RWPE2 (cell line): Measurements from ENCODE around the gene ASH1L.
"Not testable (repeated sequence)": the region's sequence is repeated elsewhere in the genome, so short reads cannot be mapped to it uniquely, and the experiment has no call there.

Source experiments
- ATAC-seq: fragments of 200-7000 bp; cut with Tn5 transposase; 3 replicates; pipeline ENCODE4 v1.9.1; 2021; ENCODE audit warnings: low read depth
- DNase-seq: peaks from one replicate; pipeline ENCODE4 v3.0.0-alpha.2; 2020; ENCODE audit warnings: low spot score
- H3K27ac ChIP-seq: fragments of 450-650 bp; 2 replicates; pipeline ENCODE4 v1.5.1; 2017; ENCODE audit warnings: mild to moderate bottlenecking; ENCODE audit not compliant: poor library complexity, severe bottlenecking
- H3K27me3 ChIP-seq: fragments of 250-450 bp; sonication (Bioruptor Pico); 2 replicates; pipeline ENCODE4 v1.5.1; 2021; ENCODE audit warnings: mild to moderate bottlenecking, moderate library complexity; ENCODE audit not compliant: insufficient read depth, poor library complexity, severe bottlenecking
- H3K36me3 ChIP-seq: fragments of 250-450 bp; sonication (Bioruptor Pico); 2 replicates; pipeline ENCODE4 v1.5.1; 2020; ENCODE audit warnings: low read depth, mild to moderate bottlenecking, moderate library complexity
- H3K4me1 ChIP-seq: fragments of 250-450 bp; sonication (Bioruptor Pico); 2 replicates; pipeline ENCODE4 v1.5.1; 2021; ENCODE audit warnings: mild to moderate bottlenecking, moderate library complexity; ENCODE audit not compliant: insufficient read depth, poor library complexity, severe bottlenecking
- H3K4me3 ChIP-seq: fragments of 250-450 bp; sonication (Bioruptor Pico); 2 replicates; pipeline ENCODE4 v1.5.1; 2021; ENCODE audit warnings: mild to moderate bottlenecking, moderate library complexity; ENCODE audit not compliant: severe bottlenecking
- H3K9me3 ChIP-seq: fragments of 250-450 bp; sonication (Bioruptor Pico); 2 replicates; pipeline ENCODE4 v1.5.1; 2021; ENCODE audit warnings: mild to moderate bottlenecking, moderate library complexity; ENCODE audit not compliant: severe bottlenecking
- CTCF ChIP-seq: fragments of 450-650 bp; IDR thresholded peaks from one replicate; pipeline ENCODE4 v1.5.1; 2017; ENCODE audit warnings: mild to moderate bottlenecking, moderate library complexity; ENCODE audit not compliant: poor library complexity, severe bottlenecking

The ASH1L gene, protein sequence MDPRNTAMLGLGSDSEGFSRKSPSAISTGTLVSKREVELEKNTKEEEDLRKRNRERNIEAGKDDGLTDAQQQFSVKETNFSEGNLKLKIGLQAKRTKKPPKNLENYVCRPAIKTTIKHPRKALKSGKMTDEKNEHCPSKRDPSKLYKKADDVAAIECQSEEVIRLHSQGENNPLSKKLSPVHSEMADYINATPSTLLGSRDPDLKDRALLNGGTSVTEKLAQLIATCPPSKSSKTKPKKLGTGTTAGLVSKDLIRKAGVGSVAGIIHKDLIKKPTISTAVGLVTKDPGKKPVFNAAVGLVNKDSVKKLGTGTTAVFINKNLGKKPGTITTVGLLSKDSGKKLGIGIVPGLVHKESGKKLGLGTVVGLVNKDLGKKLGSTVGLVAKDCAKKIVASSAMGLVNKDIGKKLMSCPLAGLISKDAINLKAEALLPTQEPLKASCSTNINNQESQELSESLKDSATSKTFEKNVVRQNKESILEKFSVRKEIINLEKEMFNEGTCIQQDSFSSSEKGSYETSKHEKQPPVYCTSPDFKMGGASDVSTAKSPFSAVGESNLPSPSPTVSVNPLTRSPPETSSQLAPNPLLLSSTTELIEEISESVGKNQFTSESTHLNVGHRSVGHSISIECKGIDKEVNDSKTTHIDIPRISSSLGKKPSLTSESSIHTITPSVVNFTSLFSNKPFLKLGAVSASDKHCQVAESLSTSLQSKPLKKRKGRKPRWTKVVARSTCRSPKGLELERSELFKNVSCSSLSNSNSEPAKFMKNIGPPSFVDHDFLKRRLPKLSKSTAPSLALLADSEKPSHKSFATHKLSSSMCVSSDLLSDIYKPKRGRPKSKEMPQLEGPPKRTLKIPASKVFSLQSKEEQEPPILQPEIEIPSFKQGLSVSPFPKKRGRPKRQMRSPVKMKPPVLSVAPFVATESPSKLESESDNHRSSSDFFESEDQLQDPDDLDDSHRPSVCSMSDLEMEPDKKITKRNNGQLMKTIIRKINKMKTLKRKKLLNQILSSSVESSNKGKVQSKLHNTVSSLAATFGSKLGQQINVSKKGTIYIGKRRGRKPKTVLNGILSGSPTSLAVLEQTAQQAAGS (N-terminal part only)

DNA sequence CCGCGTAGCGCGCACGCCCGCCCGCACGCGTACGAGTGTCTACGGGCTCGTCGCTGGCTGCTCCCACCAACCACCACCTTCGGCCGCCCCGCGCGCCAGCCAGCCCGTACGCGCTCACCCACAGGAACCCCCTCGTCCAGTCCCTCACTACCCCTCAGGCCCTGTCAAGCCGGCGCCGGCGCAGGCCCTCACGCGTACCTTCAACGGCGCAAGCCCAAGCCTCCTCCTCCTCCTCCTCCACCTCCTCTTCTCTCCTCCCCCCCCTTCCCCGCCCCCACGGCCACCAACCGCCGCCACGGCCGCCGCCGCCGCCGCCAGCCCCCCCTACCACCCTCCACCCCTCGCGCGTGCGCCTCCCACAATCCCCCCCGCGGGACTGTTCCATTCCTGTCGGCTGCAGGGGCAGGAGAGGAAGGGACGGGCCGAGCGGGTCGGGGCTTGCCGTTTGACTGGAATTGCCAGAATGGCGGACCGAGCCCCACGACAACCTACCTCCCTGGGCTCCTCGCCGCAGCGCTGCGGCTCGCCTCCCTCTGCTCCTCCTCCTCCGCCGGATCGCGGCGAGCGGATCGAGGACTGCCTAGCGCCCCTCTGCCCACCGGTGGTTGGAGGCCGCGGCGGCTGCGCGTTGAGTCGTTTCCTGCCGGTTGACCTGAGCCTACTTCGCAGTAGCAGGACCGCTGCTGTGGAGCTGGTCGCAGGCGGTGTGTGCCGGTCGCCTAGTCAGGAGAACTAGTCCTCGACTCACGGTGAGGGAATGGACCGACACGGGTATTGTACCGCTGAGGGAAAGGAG lies at the start of gene ASH1L:
Gene ASH1L (minus strand): TSS at position 223 of the 796 bp plus-strand sequence. CDS start 41,284 bp downstream, outside the sequence.
- peaks cover 15% of the 10 kb centered on the region for H3K36me3 ChIP-seq
- DNase-seq (peak; percentile 91), ATAC-seq (peak; percentile 86)
- H3K27ac ChIP-seq = peak within 1 kb of the TSS; percentile 80
- H3K9me3 ChIP-seq = no peaks in the 10 kb centered on the region
- no peak for TF ChIP-seq CTCF
- H3K27me3 ChIP-seq = no peaks in the 10 kb centered on the region
- peaks cover 5% of the 10 kb centered on the region for H3K4me1 ChIP-seq
- H3K4me3 ChIP-seq = peak within 1 kb of the TSS; percentile 69

DNA sequence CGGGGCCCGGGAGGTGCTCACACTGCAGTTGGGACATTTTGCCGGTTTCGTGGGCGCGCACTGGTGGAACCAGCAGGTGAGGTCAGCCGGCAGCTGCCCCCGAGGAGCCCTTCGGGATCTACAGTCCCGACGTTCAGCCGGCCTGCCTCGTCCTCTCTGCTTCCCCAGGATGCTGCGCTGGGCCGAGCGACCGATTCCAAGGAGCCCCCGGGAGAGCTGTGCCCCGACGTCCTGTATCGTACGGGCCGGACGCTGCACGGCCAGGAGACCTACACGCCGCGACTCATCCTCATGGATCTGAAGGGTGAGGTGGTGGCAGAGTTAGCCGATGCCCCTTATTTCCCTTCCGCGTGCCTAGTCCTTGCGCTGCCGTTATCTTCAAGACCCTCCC lies 47.6 kb upstream of the ASH1L start:
- not testable (repeated sequence) for H3K9me3 ChIP-seq, DNase-seq, H3K27me3 ChIP-seq, H3K4me1 ChIP-seq
- H3K4me3 ChIP-seq = peak overlapping the region; percentile 66
- ATAC-seq = peak; percentile 33
- H3K36me3 ChIP-seq = peaks cover 14% of the 10 kb centered on the region
- peak overlapping the region; percentile 41 for H3K27ac ChIP-seq

DNA sequence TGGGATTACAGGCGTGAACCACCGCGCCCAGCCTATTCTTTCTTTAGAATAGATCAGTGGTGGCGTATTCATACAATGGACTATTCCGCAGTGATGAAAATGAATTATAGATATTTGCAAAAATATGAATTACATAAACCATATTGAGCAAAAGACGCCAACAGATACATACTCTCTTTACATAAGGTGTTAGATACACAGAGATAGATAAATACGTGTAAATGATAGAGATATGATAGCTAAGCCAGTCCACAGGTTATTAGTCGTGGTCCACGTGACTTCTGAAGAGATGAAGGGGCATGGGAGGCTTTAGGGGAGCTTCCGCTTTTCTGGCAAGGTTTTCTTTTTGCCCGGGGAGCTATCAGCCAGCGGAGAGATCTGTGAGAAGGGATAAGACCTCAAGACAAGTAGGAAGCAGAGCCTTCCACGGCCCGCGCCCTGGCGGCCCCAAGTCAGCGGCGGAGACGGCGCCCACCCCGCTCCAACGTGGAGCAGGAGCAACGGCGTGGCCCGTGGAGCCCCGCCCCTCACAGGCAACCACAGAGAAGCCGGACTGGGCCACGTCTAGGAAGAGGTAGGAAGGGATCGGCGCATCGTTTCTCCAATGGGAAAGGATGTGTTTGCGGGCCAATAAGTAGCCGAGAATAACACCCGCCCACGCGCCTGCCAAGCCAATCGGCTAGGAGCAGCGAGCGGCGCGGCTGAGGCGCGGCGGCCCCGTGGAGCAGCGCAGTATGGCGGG lies 47.1 kb upstream of the ASH1L start, which contains the start of gene MSTO1:
Gene MSTO1 (plus strand): TSS at position 704 of the 742 bp plus-strand sequence. CDS start 31 bp downstream, at position 735.
- no peak for TF ChIP-seq CTCF
- DNase-seq = peak; percentile 98
- peaks cover 14% of the 10 kb centered on the region for H3K36me3 ChIP-seq
- H3K9me3 ChIP-seq = no peaks in the 10 kb centered on the region
- no peaks in the 10 kb centered on the region for H3K27me3 ChIP-seq
- H3K4me1 ChIP-seq = peaks cover 2% of the 10 kb centered on the region
- peak; percentile 97 for ATAC-seq
- H3K4me3 ChIP-seq = peak within 1 kb of the TSS; percentile 66
- H3K27ac ChIP-seq = peak within 1 kb of the TSS; percentile 41

GRCh38 chr1:155608888-155609225 lies 46.3 kb upstream of the ASH1L start:
- no peaks in the 10 kb centered on the region for H3K9me3 ChIP-seq
- H3K36me3 ChIP-seq = peaks cover 14% of the 10 kb centered on the region
- TF ChIP-seq CTCF = no peak
- H3K27me3 ChIP-seq = no peaks in the 10 kb centered on the region
- H3K4me3 ChIP-seq = no peak overlapping the region
- no peak overlapping the region for H3K27ac ChIP-seq
- peaks cover 2% of the 10 kb centered on the region for H3K4me1 ChIP-seq
- ATAC-seq (no peak), DNase-seq (no peak)
